ENCODE results near the gene IKZF5.

Gene IKZF5

GRCh38 chr10:123008355-123009104, at the start of gene IKZF5, which contains the start of gene ACADSB:
Gene IKZF5, minus strand, starts transcription at chr10:123008795. Its CDS starts 10,170 bp downstream, at chr10:122998625.
Gene ACADSB, plus strand, starts transcription at chr10:123009006. Its CDS starts 24 bp downstream, at chr10:123009030.
- DNase-seq = peak; percentile 46 to 92

GRCh38 chr10:123057968-123058367, 49.4 kb upstream of the IKZF5 start:
- DNase-seq = no peak

- DNase-seq = no peak
Measured at GRCh38 chr10:123045961-123046731, 37.6 kb upstream of the IKZF5 start.

- no peak for DNase-seq
Measured at GRCh38 chr10:123044391-123044790, 35.8 kb upstream of the IKZF5 start.

GRCh38 chr10:123043409-123043925, 34.9 kb upstream of the IKZF5 start:
- peak in 1 of 2 experiments; percentile 3 for DNase-seq

- no peak for DNase-seq
Measured at GRCh38 chr10:123042708-123043408, 34.3 kb upstream of the IKZF5 start.

GRCh38 chr10:123039632-123039930, 31.0 kb upstream of the IKZF5 start:
- no peak for DNase-seq

GRCh38 chr10:123038782-123039631, 30.4 kb upstream of the IKZF5 start:
- DNase-seq = no peak

- no peak for DNase-seq
Measured at GRCh38 chr10:123035467-123036086, 27.0 kb upstream of the IKZF5 start.

- DNase-seq = no peak
Measured at GRCh38 chr10:123034332-123034731, 25.7 kb upstream of the IKZF5 start.

- no peak for DNase-seq
Measured at GRCh38 chr10:123031124-123031523, 22.5 kb upstream of the IKZF5 start.

- no peak for DNase-seq
Measured at GRCh38 chr10:123027861-123028260, 19.3 kb upstream of the IKZF5 start.

GRCh38 chr10:123026302-123026701, 17.7 kb upstream of the IKZF5 start:
- DNase-seq = no peak

GRCh38 chr10:123024540-123024939, 15.9 kb upstream of the IKZF5 start:
- DNase-seq = no peak

- DNase-seq = no peak
Measured at GRCh38 chr10:123021517-123021916, 12.9 kb upstream of the IKZF5 start.

GRCh38 chr10:123019941-123020703, 11.5 kb upstream of the IKZF5 start:
- DNase-seq = no peak

- DNase-seq = no peak
Measured at GRCh38 chr10:123019264-123019663, 10.7 kb upstream of the IKZF5 start.

GRCh38 chr10:123018531-123018930, 9.9 kb upstream of the IKZF5 start:
- DNase-seq = no peak

- no peak for DNase-seq
Measured at GRCh38 chr10:123017421-123018165, 9.0 kb upstream of the IKZF5 start.

GRCh38 chr10:123016228-123016627, 7.6 kb upstream of the IKZF5 start:
- DNase-seq = no peak
